Prostate gland (tissue), 2 donors: ENCODE data around the gene IKZF5. TPM values are rescaled to one million over a fixed set of nuclear protein-coding genes. Genes with fewer than 3 reads are reported as not detected.

ENCODE experiments used
- DNase-seq: peaks from one replicate; pipeline ENCODE4 v3.0.0-alpha.2; 2019; ENCODE audit warnings: low spot score
- H3K27ac ChIP-seq, 2 donors: fragments of 200-600 bp; sonication (generic); 2 replicates each; pipeline ENCODE4 v1.5.1; 2017 to 2019
- H3K27me3 ChIP-seq: fragments of 200-600 bp; sonication (generic); replicated peaks from 2 replicates; pipeline ENCODE4 v1.5.1; 2019; ENCODE audit not compliant: insufficient read depth
- H3K36me3 ChIP-seq, 2 donors: fragments of 200-600 bp; sonication (generic); 1 replicate in 1 of 2; 2 replicates in 1 of 2; pipeline versions ENCODE4 v1.5.1 to v1.8.1; 2017 to 2019
- H3K4me1 ChIP-seq: fragments of 200-600 bp; sonication (generic); replicated peaks from 2 replicates; pipeline ENCODE4 v1.5.1; 2019
- H3K4me3 ChIP-seq, 2 donors: fragments of 200-600 bp; sonication (generic); 2 replicates each; pipeline ENCODE4 v1.5.1; 2017 to 2019
- H3K9me3 ChIP-seq: fragments of 200-600 bp; sonication (generic); 2 replicates; pipeline ENCODE4 v1.5.1; 2017
- CTCF ChIP-seq, 4 experiments: fragments of 200-600 bp in 2 of 4; fragments of 450-650 bp in 2 of 4; sonication (generic) in 2 of 4; IDR thresholded peaks; 1 replicate in 3 of 4; 2 replicates in 1 of 4; pipeline ENCODE4 v1.5.1; 2016 to 2019; ENCODE audit warnings: antibody characterized with exemption in 4 of 4, mild to moderate bottlenecking in 2 of 4, moderate library complexity in 2 of 4
- POLR2A ChIP-seq: fragments of 450-650 bp; IDR thresholded peaks from one replicate; pipeline ENCODE4 v1.6.1; 2016; ENCODE audit warnings: antibody characterized with exemption, mild to moderate bottlenecking
- POLR2AphosphoS5 ChIP-seq: sonication (generic); formaldehyde crosslinking; IDR thresholded peaks from one replicate; pipeline ENCODE4 v1.6.1; 2017; ENCODE audit warnings: antibody characterized with exemption
- WGBS: methylation state at CpG from one replicate; pipeline ENCODE4 v1.1.5; 2018; 5-methylcytosine and 5-hydroxymethylcytosine counted together
- intact Hi-C: fragments of 100-400 bp; cut with DNase I; formaldehyde crosslinking; loops from one replicate; pipeline ENCODE4 v1.14.2; 2022
- total RNA-seq, 2 donors: library from RNA; depleted of rRNA; stranded (reverse); fragments of >200 nt; gene quantifications; one replicate each; pipeline ENCODE4 v1.1.0, GENCODE V29; 2016

Gene IKZF5
- total RNA-seq, 2 donors from 2014 or later, result 9.8 to 15.8 TPM

GRCh38 chr10:122995936-122996335, 12.7 kb downstream of the IKZF5 start:
- Histone ChIP-seq H3K4me3 (no peak overlapping the region), H3K9me3 (no peaks in the 10 kb centered on the region), H3K4me1 (no peaks in the 10 kb centered on the region), H3K36me3 (peaks cover 0 to 3% of the 10 kb centered on the region in 2 donors), H3K27me3 (no peaks in the 10 kb centered on the region), H3K27ac (no peak overlapping the region)
- no peak for DNase-seq
- WGBS, result 92% methylated on average over 4 of the region's 4 CpGs
- intact Hi-C loops, result no loop called here
- no peak for TF ChIP-seq POLR2A

- Histone ChIP-seq H3K27me3 (no peaks in the 10 kb centered on the region), H3K4me3 (no peak overlapping the region), H3K9me3 (no peaks in the 10 kb centered on the region), H3K36me3 (peaks cover 0 to 3% of the 10 kb centered on the region in 2 donors), H3K27ac (no peak overlapping the region), H3K4me1 (no peaks in the 10 kb centered on the region)
- DNase-seq, result no peak
- no peak for TF ChIP-seq POLR2AphosphoS5
- no peak for TF ChIP-seq CTCF (IDR thresholded peaks at IDR 0.05)
- no peak for TF ChIP-seq POLR2A
- intact Hi-C loops, result no loop called here
- 91% methylated on average over 6 of the region's 6 CpGs for WGBS
Measured at GRCh38 chr10:122993797-122994336, 14.7 kb downstream of the IKZF5 start.

GRCh38 chr10:122992031-122992585, 16.5 kb downstream of the IKZF5 start:
- peaks cover 0 to 3% of the 10 kb centered on the region in 2 donors for H3K36me3 ChIP-seq
- no peak overlapping the region for H3K27ac ChIP-seq
- 56% methylated on average over 1 of the region's 1 CpG for WGBS
- H3K9me3 ChIP-seq, result no peaks in the 10 kb centered on the region
- no peaks in the 10 kb centered on the region for H3K27me3 ChIP-seq
- TF ChIP-seq POLR2AphosphoS5, result no peak
- no peak for TF ChIP-seq POLR2A
- intact Hi-C loops, result no loop called here
- no peak for DNase-seq
- H3K4me1 ChIP-seq, result no peaks in the 10 kb centered on the region
- H3K4me3 ChIP-seq, result no peak overlapping the region

- H3K27me3 ChIP-seq, result no peaks in the 10 kb centered on the region
- H3K4me3 ChIP-seq, result no peak overlapping the region
- intact Hi-C loops, result no loop called here
- no peaks in the 10 kb centered on the region for H3K4me1 ChIP-seq
- H3K27ac ChIP-seq, result no peak overlapping the region
- DNase-seq, result no peak
- peaks cover 0 to 2% of the 10 kb centered on the region in 2 donors for H3K36me3 ChIP-seq
- WGBS, result 64% methylated on average over 5 of the region's 5 CpGs
- TF ChIP-seq POLR2A (no peak), POLR2AphosphoS5 (no peak), CTCF (IDR thresholded peaks at IDR 0.05) (no peak)
- no peaks in the 10 kb centered on the region for H3K9me3 ChIP-seq
Measured at GRCh38 chr10:122990278-122990677, 18.3 kb downstream of the IKZF5 start.

GRCh38 chr10:122988501-122988900, 20.1 kb downstream of the IKZF5 start:
- Histone ChIP-seq H3K27me3 (no peaks in the 10 kb centered on the region), H3K27ac (no peak overlapping the region), H3K9me3 (no peaks in the 10 kb centered on the region), H3K36me3 (no peaks in the 10 kb centered on the region), H3K4me1 (no peaks in the 10 kb centered on the region), H3K4me3 (no peak overlapping the region)
- no peak for TF ChIP-seq CTCF (IDR thresholded peaks at IDR 0.05)
- no peak for TF ChIP-seq POLR2A
- no peak for TF ChIP-seq POLR2AphosphoS5
- 81% methylated on average over 2 of the region's 2 CpGs for WGBS
- intact Hi-C loops, result no loop called here
- DNase-seq, result no peak

- Histone ChIP-seq H3K27ac (no peak overlapping the region), H3K4me3 (no peak overlapping the region), H3K36me3 (no peaks in the 10 kb centered on the region), H3K27me3 (no peaks in the 10 kb centered on the region), H3K4me1 (no peaks in the 10 kb centered on the region), H3K9me3 (no peaks in the 10 kb centered on the region)
- no peak for TF ChIP-seq POLR2AphosphoS5
- no peak for TF ChIP-seq CTCF (IDR thresholded peaks at IDR 0.05)
- no peak for TF ChIP-seq POLR2A
- no peak for DNase-seq
- intact Hi-C loops, result no loop called here
- 42% methylated on average over 6 of the region's 6 CpGs for WGBS
Measured at GRCh38 chr10:122986335-122986734, 22.3 kb downstream of the IKZF5 start.
